GM18907 (cell line): ENCODE results near the gene GALNT2.

Source experiments
- ATAC-seq: cut with Tn5 transposase; IDR thresholded peaks from one replicate; pipeline ENCODE4 v1.9.1; 2021; ENCODE audit warnings: mild to moderate bottlenecking, moderate library complexity; ENCODE audit not compliant: unreplicated experiment

Gene GALNT2

DNA sequence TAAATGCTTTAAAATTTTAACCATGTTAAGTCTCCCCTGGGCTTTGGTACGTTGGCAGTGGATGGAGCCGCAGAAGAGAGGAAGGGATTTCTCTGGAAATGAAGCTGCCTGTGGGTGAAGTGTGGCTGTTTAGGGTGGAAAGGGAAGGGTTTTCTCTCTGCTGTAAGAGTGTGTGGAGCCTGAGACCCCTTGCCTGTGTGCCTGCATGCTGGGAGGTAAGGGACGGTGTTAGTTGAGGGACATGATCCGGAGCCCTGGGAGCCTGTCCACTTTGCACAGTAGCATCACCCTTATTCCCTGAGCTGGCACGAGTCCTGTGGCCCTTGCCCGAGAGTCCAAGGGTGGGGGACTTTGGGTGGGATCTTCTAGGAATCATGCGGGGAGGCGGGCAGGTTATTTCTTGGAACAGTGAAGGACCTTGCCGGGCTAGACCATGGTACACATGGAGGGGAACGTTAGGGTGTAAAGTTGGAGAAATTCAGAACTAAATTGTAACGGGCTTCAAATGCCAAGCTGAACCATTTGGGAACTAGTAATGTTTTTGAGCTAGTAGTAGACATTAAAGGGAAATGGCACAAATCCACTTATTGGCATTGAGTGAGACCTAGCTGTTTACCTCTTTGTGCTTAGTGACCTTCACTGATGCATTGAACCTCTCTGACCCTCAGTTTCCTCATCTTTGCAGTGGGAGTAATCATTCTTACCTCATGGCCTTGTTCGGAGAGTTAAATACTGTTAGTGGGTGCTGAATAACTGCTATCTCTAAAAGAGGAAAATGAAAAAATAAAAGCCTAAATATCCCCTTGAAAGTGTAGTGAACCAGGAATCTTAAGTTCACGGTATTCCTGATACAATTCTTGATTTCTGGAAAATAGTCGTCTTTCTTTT lies 3.5 kb downstream of the GALNT2 start:
- no peak for ATAC-seq

DNA sequence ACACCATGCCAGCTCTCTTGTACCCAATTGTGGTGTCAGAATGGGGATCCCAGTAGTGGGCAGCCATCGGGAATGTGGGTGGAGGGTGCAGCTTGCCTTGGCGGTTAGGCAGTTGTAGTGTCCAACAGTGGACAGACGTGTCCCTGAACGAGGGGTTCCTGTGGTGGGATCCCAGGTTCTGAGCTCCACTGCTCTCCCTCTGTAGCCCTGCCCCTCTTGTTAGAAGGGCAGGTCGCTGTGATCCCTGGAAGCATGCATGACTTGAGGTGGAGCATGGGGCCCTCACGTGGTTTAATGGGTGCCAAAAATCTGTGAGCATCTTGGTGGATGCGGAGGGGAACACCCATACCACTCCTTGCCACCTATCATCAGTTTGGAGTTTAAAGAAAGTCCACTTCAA lies 4.3 kb downstream of the GALNT2 start:
- no peak for ATAC-seq

GRCh38 chr1:230072296-230072695 lies 5.3 kb downstream of the GALNT2 start:
- no peak for ATAC-seq

- ATAC-seq, result no peak
Measured at GRCh38 chr1:230072866-230073265, 5.8 kb downstream of the GALNT2 start.

GRCh38 chr1:230073371-230074035 lies 6.5 kb downstream of the GALNT2 start:
- ATAC-seq, result no peak

DNA sequence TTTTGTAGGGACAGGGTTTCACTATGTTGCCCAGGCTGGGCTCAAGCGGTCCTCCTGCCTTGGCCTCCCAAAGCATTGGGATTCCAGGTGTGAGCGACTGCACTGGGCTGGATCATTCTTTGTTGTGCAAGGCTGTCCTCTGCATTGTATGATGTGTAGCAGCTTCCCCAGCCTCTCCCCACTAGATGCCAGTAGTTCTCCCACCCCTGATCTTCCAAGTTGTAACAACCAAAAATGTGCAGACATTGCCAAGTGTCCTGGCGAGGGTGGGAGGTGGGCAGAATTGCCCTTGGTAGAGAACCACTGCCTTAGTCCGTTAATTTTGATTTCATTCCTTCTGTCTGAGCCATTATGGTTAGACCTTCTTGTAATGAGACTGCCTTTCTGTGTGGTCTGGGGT lies 7.2 kb downstream of the GALNT2 start:
- no peak for ATAC-seq

DNA sequence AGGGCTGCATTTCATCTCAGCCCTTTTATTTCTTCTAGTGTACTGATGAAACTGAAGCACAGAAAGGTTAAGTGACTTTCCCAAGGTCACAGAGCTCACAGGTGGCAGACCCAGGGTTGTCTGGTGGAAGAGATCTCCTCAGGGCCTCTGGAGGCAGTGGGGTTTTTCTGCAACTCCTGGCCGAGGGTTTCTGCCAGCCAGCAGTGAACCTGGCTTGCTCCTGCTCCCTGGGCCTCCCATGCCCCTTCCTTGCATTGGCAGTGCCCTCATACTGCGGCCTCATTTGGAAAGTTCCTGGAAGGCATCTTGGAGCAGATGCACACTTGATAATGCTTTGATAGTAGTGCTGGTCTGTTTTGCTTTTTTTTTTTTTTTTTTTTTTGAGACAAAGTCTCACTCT lies 7.7 kb downstream of the GALNT2 start:
- ATAC-seq, result no peak

DNA sequence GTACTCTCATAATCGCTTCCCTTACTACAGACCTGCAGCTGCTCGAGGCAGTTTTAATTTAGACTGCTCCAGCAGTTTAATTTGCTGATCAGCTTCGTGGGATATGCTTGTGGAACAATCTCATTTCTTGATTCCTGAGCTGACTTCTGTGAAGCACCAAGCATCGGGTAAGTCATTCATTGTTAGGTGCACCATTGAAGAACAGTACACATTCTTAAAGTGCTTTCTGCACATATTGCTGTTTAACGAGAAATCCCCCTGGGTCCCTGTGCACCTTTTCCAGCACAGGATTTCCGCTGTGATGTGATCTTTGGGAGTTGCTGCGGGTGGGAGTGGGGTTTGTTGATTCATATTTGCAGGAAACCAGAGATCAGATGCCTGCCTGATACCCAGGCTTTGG lies 9.1 kb downstream of the GALNT2 start:
- ATAC-seq, result no peak

GRCh38 chr1:230077011-230077410 lies 10.0 kb downstream of the GALNT2 start:
- ATAC-seq, result no peak

DNA sequence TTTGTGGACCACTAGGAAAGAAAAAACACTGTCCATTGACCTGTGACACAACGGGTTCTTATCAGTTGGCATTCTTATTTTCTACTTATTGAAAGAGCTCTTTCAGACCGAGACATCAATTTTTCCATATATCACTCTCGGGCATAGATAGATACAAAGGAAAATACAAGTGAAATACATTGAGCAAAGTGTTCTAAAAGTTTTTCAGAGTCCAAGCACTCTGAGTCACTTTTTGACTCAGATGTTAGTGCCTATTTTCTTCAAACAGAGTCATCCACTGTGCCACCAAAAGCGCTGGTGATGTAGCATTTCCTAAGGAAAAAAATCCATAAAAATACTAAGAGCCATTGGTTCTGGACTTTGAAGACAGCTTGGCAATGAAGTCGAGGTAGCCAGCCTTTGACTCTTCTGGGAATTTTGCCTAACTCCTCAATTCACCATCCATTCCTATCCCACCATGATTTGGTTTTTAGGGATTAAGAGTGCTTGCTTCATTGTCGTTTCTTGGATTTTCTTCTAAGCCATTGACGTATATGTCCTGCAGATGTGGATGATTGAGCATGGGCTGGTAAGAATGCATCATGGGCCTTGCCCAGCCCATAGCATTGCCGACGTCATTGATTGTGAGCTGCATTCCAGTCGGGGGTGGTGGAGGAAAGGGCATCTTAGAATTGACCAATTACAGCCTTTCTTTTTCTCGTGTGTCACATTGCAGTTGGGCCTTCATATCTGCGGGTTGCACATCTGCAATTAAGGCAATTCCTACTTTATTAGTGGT lies 10.6 kb downstream of the GALNT2 start:
- ATAC-seq, result no peak

- ATAC-seq, result no peak
Measured at GRCh38 chr1:230079199-230080024, 12.4 kb downstream of the GALNT2 start.

GRCh38 chr1:230080822-230081221 lies 13.8 kb downstream of the GALNT2 start:
- no peak for ATAC-seq

GRCh38 chr1:230081751-230082150 lies 14.7 kb downstream of the GALNT2 start:
- ATAC-seq, result no peak

- no peak for ATAC-seq
Measured at GRCh38 chr1:230082211-230082610, 15.2 kb downstream of the GALNT2 start.

- no peak for ATAC-seq
Measured at GRCh38 chr1:230083053-230083452, 16.0 kb downstream of the GALNT2 start.

- no peak for ATAC-seq
Measured at GRCh38 chr1:230083746-230084407, 16.8 kb downstream of the GALNT2 start.

DNA sequence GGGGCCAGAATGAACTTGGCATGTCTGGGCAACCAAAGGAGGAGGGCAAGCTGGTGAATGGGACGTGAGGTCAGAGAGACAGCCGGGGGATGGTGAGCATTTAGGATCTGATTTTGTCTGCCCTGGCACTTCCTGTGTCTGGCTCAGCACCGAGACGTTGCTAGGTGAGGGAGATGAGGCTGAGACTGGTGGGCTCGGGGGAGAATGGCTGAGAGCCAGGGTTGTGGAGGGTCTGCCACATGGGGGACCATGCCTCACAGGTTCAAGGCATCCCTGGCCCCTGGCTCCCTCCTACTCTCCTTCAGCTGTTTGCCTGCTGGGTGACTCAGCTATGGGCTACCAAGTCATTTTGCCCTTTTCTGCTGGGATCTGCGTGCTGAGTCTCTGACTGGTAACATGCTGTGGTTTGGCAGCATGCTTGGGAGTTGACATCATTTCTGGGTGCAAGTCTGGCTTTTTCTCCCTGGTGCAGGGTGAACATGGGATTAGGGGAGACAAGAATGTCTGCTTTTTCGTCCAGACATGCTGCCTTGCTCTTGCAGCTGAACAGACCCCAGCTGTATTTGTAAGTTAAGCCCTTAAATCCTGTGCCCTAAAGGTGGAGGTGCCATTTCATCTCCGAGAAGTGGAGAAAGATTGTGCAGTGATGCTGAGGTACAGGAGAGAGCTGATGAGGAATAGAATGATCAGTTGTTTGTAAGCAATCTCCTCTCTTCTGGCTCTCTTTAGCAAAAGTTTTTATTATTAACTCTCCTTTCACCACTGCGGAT lies 17.6 kb downstream of the GALNT2 start:
- peak; percentile 45 for ATAC-seq

DNA sequence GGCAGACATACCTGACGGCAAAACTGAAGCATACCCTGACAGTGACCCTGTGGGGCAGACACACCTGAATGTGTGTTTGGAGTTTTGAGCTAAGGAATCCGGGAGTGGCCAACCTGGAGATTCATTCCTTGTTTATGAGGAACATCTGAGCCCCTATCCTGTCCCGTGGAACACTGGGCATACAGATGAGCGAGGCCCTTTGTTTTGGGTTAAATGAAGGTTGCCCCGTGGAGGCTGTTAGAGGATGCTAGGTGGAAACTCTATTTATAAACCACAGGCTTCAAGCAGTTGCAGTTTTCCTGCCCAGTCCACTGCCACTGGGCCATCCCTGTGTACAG lies 18.1 kb downstream of the GALNT2 start:
- ATAC-seq, result no peak

DNA sequence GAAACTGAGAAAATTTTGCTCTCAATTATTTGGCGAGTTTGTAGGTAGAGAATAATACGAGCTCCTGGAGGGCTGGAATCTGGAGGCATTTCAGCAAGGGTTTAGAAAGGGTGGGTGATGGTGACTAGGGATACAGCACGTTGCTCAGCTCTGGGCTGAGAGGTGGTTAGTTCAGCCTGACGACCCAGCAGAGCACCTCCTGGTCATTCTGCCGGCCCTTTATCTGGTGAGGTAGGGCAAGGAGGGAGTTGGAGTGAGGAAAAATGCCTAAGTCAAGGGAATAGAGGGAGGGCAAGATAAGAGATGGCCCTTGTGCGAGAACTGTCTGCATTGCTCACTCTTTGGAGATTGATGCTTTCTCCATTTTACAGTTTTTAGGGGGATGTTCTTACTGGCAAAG lies 19.1 kb downstream of the GALNT2 start:
- no peak for ATAC-seq
